Left ventricle myocardium inferior (tissue), 1 donor: Measurements from ENCODE around the gene PPP1R14C. TPM values are rescaled to one million over a fixed set of nuclear protein-coding genes. Genes with fewer than 3 reads are reported as not detected.

ENCODE experiments used
- DNase-seq: peaks from one replicate; pipeline ENCODE4 v3.0.0-alpha.2; 2020
- H3K27ac ChIP-seq: fragments of 200-600 bp; replicated peaks from 2 replicates; pipeline ENCODE4 v1.8.0; 2021
- H3K27me3 ChIP-seq: fragments of 200-600 bp; 2 replicates; pipeline ENCODE4 v1.8.0; 2021; ENCODE audit warnings: low read depth
- H3K36me3 ChIP-seq: fragments of 200-600 bp; 2 replicates; pipeline ENCODE4 v1.8.0; 2021
- H3K4me1 ChIP-seq: fragments of 200-600 bp; 2 replicates; pipeline ENCODE4 v1.8.0; 2021
- H3K4me3 ChIP-seq: fragments of 200-600 bp; 2 replicates; pipeline ENCODE4 v1.8.0; 2021; ENCODE audit warnings: mild to moderate bottlenecking, moderate library complexity
- H3K9me3 ChIP-seq: fragments of 200-600 bp; replicated peaks from 2 replicates; pipeline ENCODE4 v1.8.0; 2021
- CTCF ChIP-seq: fragments of 200-600 bp; IDR thresholded peaks from 2 replicates; pipeline ENCODE4 v1.8.0; 2021; ENCODE audit warnings: antibody characterized with exemption, mild to moderate bottlenecking, borderline replicate concordance
- intact Hi-C: fragments of 100-400 bp; cut with micrococcal nuclease; formaldehyde crosslinking; loops from one replicate; pipeline ENCODE4 v1.11.0; 2022
- total RNA-seq: library from RNA; stranded (reverse); fragmentation: NEBNext Ultra II Directional; extraction: Animal tissue kit (Norgen Biotek cat#: 25700); gene quantifications from one replicate; pipeline ENCODE4 v1.2.1, GENCODE V29; 2021
- donor health status: DM: no; HTN: yes; CAD: no; lungs with severe emphysema.

The PPP1R14C gene
- total RNA-seq, 1 donor from 2014 or later = 116 TPM

GRCh38 chr6:150231525-150231850 is 88.6 kb downstream of the PPP1R14C start:
- peaks cover 3% of the 10 kb centered on the region for H3K9me3 ChIP-seq
- intact Hi-C loops = no loop called here
- DNase-seq = no peak

DNA sequence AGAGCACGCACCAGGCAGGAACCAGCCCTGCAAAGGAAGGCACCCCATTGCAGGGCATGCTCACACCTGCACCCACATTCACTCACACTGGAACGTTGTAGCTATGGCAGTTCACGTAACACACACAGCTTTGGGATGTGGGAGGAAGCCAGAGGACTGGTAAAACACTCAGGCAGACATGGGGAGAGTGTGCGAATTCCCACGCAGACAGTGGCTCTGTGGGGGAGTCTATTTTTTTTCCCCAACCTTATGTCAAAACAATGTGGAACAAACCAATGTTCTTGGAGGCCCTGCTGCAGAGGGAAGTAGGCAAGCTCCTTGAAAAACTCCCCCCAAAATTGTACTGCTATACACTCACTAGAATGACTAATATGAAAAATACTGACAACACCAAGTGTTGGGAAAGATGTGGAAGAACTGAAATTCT is 91.0 kb downstream of the PPP1R14C start:
- no peak for TF ChIP-seq CTCF
- intact Hi-C loops = no loop called here
- H3K4me1 ChIP-seq = peaks cover 54% of the 10 kb centered on the region

More at GRCh38 chr6:150231525-150231850, 88.6 kb downstream of the PPP1R14C start:
- Histone ChIP-seq H3K4me1 (peaks cover 52% of the 10 kb centered on the region), H3K4me3 (no peak overlapping the region), H3K36me3 (no peaks in the 10 kb centered on the region), H3K27ac (no peak overlapping the region), H3K27me3 (no peaks in the 10 kb centered on the region)
- no peak for TF ChIP-seq CTCF

DNA sequence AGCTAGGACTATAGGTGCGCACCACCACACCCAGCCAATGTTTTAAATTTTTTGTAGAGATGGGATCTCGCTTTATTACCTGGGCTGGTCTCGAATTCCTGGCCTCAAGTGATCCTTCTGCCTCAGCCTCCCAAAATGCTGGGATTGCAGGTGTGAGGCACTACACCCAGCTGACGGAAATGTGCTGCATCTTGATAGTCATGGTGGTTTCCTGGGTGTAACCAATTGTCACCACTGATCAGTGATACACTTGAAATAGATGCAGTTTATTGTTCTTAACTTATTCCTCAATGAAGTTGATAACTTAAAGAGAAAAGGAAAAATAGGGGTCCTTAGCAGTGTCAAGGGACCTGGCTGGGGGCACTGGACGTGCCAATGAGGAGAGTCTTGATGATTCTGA is 92.4 kb downstream of the PPP1R14C start:
- intact Hi-C loops = no loop called here
- no peak for TF ChIP-seq CTCF
- H3K27ac ChIP-seq = peak overlapping the region; percentile 66
- H3K4me1 ChIP-seq = peaks cover 52% of the 10 kb centered on the region
- no peak for DNase-seq
- no peaks in the 10 kb centered on the region for H3K27me3 ChIP-seq
- H3K9me3 ChIP-seq = peaks cover 3% of the 10 kb centered on the region
- no peaks in the 10 kb centered on the region for H3K36me3 ChIP-seq
- H3K4me3 ChIP-seq = no peak overlapping the region

More for the DNA sequence above, 91.0 kb downstream of the PPP1R14C start:
- H3K27me3 ChIP-seq = no peaks in the 10 kb centered on the region
- H3K27ac ChIP-seq = no peak overlapping the region
- H3K36me3 ChIP-seq = no peaks in the 10 kb centered on the region
- peaks cover 3% of the 10 kb centered on the region for H3K9me3 ChIP-seq
- DNase-seq = no peak
- H3K4me3 ChIP-seq = no peak overlapping the region

GRCh38 chr6:150236114-150236513 is 93.3 kb downstream of the PPP1R14C start:
- no peak for TF ChIP-seq CTCF
- Histone ChIP-seq H3K36me3 (no peaks in the 10 kb centered on the region), H3K27ac (peak overlapping the region; percentile 66), H3K4me3 (no peak overlapping the region), H3K9me3 (peaks cover 3% of the 10 kb centered on the region), H3K27me3 (no peaks in the 10 kb centered on the region), H3K4me1 (peaks cover 52% of the 10 kb centered on the region)
- intact Hi-C loops = no loop called here
- DNase-seq = no peak

- Histone ChIP-seq H3K27me3 (no peaks in the 10 kb centered on the region), H3K4me1 (peaks cover 52% of the 10 kb centered on the region), H3K36me3 (no peaks in the 10 kb centered on the region), H3K27ac (peak overlapping the region; percentile 66), H3K9me3 (peaks cover 3% of the 10 kb centered on the region), H3K4me3 (no peak overlapping the region)
- no peak for TF ChIP-seq CTCF
- intact Hi-C loops = no loop called here
- DNase-seq = no peak
Observed at GRCh38 chr6:150236544-150236943, 93.7 kb downstream of the PPP1R14C start.

DNA sequence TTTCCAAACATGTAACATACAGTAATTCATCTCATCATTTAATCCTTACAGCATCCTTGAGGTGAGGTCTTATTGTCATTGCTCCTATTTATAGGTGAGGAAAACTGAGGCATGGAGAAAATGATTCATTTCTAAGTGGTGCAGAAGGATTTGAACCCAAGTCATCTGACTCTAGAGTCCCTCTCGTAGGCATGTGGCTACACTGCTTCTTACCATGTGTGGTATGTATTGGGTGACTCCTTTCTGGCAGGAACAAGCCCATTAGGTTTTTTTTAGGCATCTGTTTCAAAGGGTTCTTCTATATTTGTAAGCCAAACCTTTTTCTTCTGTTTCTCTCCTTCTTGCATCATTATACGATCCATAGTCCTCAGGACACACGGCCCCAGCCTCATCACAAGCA is 94.8 kb downstream of the PPP1R14C start:
- Histone ChIP-seq H3K36me3 (no peaks in the 10 kb centered on the region), H3K4me1 (peaks cover 48% of the 10 kb centered on the region), H3K27ac (peak overlapping the region; percentile 66), H3K27me3 (no peaks in the 10 kb centered on the region), H3K4me3 (no peak overlapping the region), H3K9me3 (peaks cover 2% of the 10 kb centered on the region)
- intact Hi-C loops = no loop called here
- no peak for TF ChIP-seq CTCF
- DNase-seq = no peak
